ENCODE data around the gene KRTAP4-4.
"Not testable (repeated sequence)": the region's sequence is repeated elsewhere in the genome, so short reads cannot be mapped to it uniquely, and the experiment has no call there.

DNA sequence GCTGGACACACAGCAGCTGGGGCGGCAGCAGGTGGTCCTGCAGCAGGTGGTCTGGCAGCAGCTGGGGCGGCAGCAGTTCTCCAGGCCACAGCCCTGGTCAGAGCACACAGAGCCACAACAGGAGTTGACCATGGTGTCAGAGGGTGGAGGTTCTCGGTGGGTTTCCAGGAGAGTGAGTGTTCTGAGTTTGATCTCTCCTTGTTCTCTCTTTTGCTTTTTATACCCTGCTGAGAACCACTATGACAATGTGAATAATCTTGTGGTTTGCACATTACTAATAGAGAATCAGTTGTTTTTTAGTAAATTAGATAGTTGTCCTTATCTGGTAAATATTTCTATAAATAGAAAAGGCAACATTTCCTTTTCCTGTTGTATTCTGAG lies 36.6 kb downstream of the KRTAP4-4 start, which contains the start of gene KRTAP4-12:
- TF ChIP-seq, protein P1, sequence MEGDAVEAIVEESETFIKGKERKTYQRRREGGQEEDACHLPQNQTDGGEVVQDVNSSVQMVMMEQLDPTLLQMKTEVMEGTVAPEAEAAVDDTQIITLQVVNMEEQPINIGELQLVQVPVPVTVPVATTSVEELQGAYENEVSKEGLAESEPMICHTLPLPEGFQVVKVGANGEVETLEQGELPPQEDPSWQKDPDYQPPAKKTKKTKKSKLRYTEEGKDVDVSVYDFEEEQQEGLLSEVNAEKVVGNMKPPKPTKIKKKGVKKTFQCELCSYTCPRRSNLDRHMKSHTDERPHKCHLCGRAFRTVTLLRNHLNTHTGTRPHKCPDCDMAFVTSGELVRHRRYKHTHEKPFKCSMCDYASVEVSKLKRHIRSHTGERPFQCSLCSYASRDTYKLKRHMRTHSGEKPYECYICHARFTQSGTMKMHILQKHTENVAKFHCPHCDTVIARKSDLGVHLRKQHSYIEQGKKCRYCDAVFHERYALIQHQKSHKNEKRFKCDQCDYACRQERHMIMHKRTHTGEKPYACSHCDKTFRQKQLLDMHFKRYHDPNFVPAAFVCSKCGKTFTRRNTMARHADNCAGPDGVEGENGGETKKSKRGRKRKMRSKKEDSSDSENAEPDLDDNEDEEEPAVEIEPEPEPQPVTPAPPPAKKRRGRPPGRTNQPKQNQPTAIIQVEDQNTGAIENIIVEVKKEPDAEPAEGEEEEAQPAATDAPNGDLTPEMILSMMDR (IDR thresholded peaks at IDR 0.05; ENCODE audit: insufficient read depth, low read length): not testable (repeated sequence)
- not testable (repeated sequence) for TF ChIP-seq SPI1 (IDR thresholded peaks at IDR 0.05; ENCODE audit: borderline replicate concordance, low read depth)

Measured in HL-60 (cell line).